ENCODE results near the gene SCUBE1. TPM values are rescaled to one million over a fixed set of nuclear protein-coding genes. Genes with fewer than 3 reads are reported as not detected.

SCUBE1 gene
- total RNA-seq, 1 experiment from 2014 or later, result not detected

GRCh38 chr22:43334378-43334777 is 8.8 kb downstream of the SCUBE1 start:
- CTCF ChIA-PET, result interaction anchor here (1.3 kb wide), 1 partner anchor 12 kb away, joined by 5 read pairs; no protein-coding TSS in a partner anchor
- ATAC-seq, result no peak
- Histone ChIP-seq H3K27me3 (ENCODE audit: control insufficient read depth, insufficient read depth, low read length) (no peaks in the 10 kb centered on the region; the same call in 1 of the 2 replicates), H3K9me3 (ENCODE audit: control insufficient read depth, insufficient read depth, low read depth, low read length) (no peaks in the 10 kb centered on the region), H3K27ac (ENCODE audit: low read length) (no peak overlapping the region), H3K4me3 (ENCODE audit: low read depth in 2 of 2, low read length in 2 of 2) (no peak overlapping the region), H3K36me3 (ENCODE audit: control insufficient read depth, insufficient read depth, low read length) (no peaks in the 10 kb centered on the region), H3K4me1 (ENCODE audit: control insufficient read depth, insufficient read depth, low read length) (no peaks in the 10 kb centered on the region)
- no TSS peak for BruUV-seq (replicated peaks)
- POLR2A ChIA-PET, result no interaction called here
- intact Hi-C loops (cut with micrococcal nuclease; ENCODE audit: unreplicated experiment), result no loop called here
- in situ Hi-C loops (cut with HindIII; ENCODE audit: low pct_unique_long_range_greater_than_20kb, low sequenced_read_pairs), result no loop called here
- TF ChIP-seq TCF7L2 (IDR thresholded peaks at IDR 0.05; ENCODE audit: low read depth, low read length), result no peak
- no peak for DNase-seq (ENCODE audit: low read depth, low spot score)

GRCh38 chr22:43333978-43334377 is 9.2 kb downstream of the SCUBE1 start:
- BruUV-seq (replicated peaks), result no TSS peak
- TF ChIP-seq TCF7L2 (IDR thresholded peaks at IDR 0.05; ENCODE audit: low read depth, low read length), result no peak
- TF ChIP-seq POLR2AphosphoS5 (IDR thresholded peaks at IDR 0.05; ENCODE audit: low read depth, low read length), result no peak
- TF ChIP-seq REST (IDR thresholded peaks at IDR 0.05; ENCODE audit: insufficient read depth in 1 of 2, low read depth in 2 of 2, low read length in 1 of 2), result no peak
- TF ChIP-seq CTCF (IDR thresholded peaks at IDR 0.05), result no peak
- TF ChIP-seq SIN3A (IDR thresholded peaks at IDR 0.05; ENCODE audit: borderline replicate concordance, insufficient read depth, low read depth, low read length), result no peak
- Histone ChIP-seq H3K27ac (ENCODE audit: low read length) (no peak overlapping the region), H3K9me3 (ENCODE audit: control insufficient read depth, insufficient read depth, low read depth, low read length) (no peaks in the 10 kb centered on the region), H3K4me1 (ENCODE audit: control insufficient read depth, insufficient read depth, low read length) (no peaks in the 10 kb centered on the region), H3K4me3 (ENCODE audit: low read depth in 2 of 2, low read length in 2 of 2) (no peak overlapping the region), H3K27me3 (ENCODE audit: control insufficient read depth, insufficient read depth, low read length) (no peaks in the 10 kb centered on the region), H3K36me3 (ENCODE audit: control insufficient read depth, insufficient read depth, low read length) (no peaks in the 10 kb centered on the region)
- POLR2A ChIA-PET, result no interaction called here
- DNase-seq (ENCODE audit: low read depth, low spot score) (no peak), ATAC-seq (no peak)
- intact Hi-C loops (cut with micrococcal nuclease; ENCODE audit: unreplicated experiment) (no loop called here), in situ Hi-C loops (cut with HindIII; ENCODE audit: low pct_unique_long_range_greater_than_20kb, low sequenced_read_pairs) (no loop called here)
- CTCF ChIA-PET, result interaction anchor here (1.3 kb wide), 1 partner anchor 12 kb away, joined by 5 read pairs; no protein-coding TSS in a partner anchor

- DNase-seq (ENCODE audit: low read depth, low spot score) (no peak), ATAC-seq (no peak)
- Histone ChIP-seq H3K36me3 (ENCODE audit: control insufficient read depth, insufficient read depth, low read length) (no peaks in the 10 kb centered on the region), H3K27me3 (ENCODE audit: control insufficient read depth, insufficient read depth, low read length) (no peaks in the 10 kb centered on the region), H3K9me3 (ENCODE audit: control insufficient read depth, insufficient read depth, low read depth, low read length) (no peaks in the 10 kb centered on the region), H3K4me3 (ENCODE audit: low read depth in 2 of 2, low read length in 2 of 2) (no peak overlapping the region), H3K27ac (ENCODE audit: low read length) (no peak overlapping the region), H3K4me1 (ENCODE audit: control insufficient read depth, insufficient read depth, low read length) (no peaks in the 10 kb centered on the region)
- in situ Hi-C loops (cut with HindIII; ENCODE audit: low pct_unique_long_range_greater_than_20kb, low sequenced_read_pairs), result no loop called here
- no TSS peak for BruUV-seq (replicated peaks)
- intact Hi-C loops (cut with micrococcal nuclease; ENCODE audit: unreplicated experiment), result no loop called here
- CTCF ChIA-PET, result no interaction called here
- TF ChIP-seq CTCF (IDR thresholded peaks at IDR 0.05) (no peak), POLR2AphosphoS5 (IDR thresholded peaks at IDR 0.05; ENCODE audit: low read depth, low read length) (no peak), REST (IDR thresholded peaks at IDR 0.05; ENCODE audit: insufficient read depth in 1 of 2, low read depth in 2 of 2, low read length in 1 of 2) (no peak), SIN3A (IDR thresholded peaks at IDR 0.05; ENCODE audit: borderline replicate concordance, insufficient read depth, low read depth, low read length) (no peak), TCF7L2 (IDR thresholded peaks at IDR 0.05; ENCODE audit: low read depth, low read length) (no peak)
- POLR2A ChIA-PET, result no interaction called here
Observed at GRCh38 chr22:43333156-43333555, 10.0 kb downstream of the SCUBE1 start.
